NCI-H2107 treated with DMSO at 0.1 percent for 48 hours (cell line): Measurements from ENCODE around the gene POLRMT.
"Not testable (repeated sequence)": the region's sequence is repeated elsewhere in the genome, so short reads cannot be mapped to it uniquely, and the experiment has no call there.

ENCODE experiments used
- DNase-seq: peaks from one replicate; lab custom pipeline; 2025; ENCODE audit not compliant: unreplicated experiment; lab: John Stamatoyannopoulos, UW

POLRMT gene

GRCh38 chr19:629515-629914 lies 3.8 kb downstream of the POLRMT start:
- not testable (repeated sequence) for DNase-seq

GRCh38 chr19:628168-628567 lies 5.2 kb downstream of the POLRMT start:
- DNase-seq: no peak

- DNase-seq: not testable (repeated sequence)
Observed at GRCh38 chr19:626566-626965, 6.8 kb downstream of the POLRMT start.

GRCh38 chr19:625257-625656 lies 8.1 kb downstream of the POLRMT start:
- no peak for DNase-seq

- DNase-seq: no peak
Observed at GRCh38 chr19:624433-625109, 8.8 kb downstream of the POLRMT start.

GRCh38 chr19:623974-624373 lies 9.4 kb downstream of the POLRMT start:
- no peak for DNase-seq

GRCh38 chr19:623175-623916 lies 10.0 kb downstream of the POLRMT start:
- DNase-seq: no peak

GRCh38 chr19:622666-623065 lies 10.7 kb downstream of the POLRMT start:
- DNase-seq: no peak

- DNase-seq: no peak
Observed at GRCh38 chr19:621819-622218, 11.5 kb downstream of the POLRMT start.

GRCh38 chr19:621191-621590 lies 12.1 kb downstream of the POLRMT start:
- not testable (repeated sequence) for DNase-seq

GRCh38 chr19:620166-620862 lies 13.0 kb downstream of the POLRMT start:
- no peak for DNase-seq

GRCh38 chr19:619286-620002 lies 13.9 kb downstream of the POLRMT start:
- DNase-seq: no peak

GRCh38 chr19:618674-619285 lies 14.6 kb downstream of the POLRMT start:
- no peak for DNase-seq

- no peak for DNase-seq
Observed at GRCh38 chr19:618247-618619, 15.1 kb downstream of the POLRMT start.

- DNase-seq: no peak
Observed at GRCh38 chr19:617551-618246, 15.6 kb downstream of the POLRMT start.

GRCh38 chr19:616747-617526 lies 16.4 kb downstream of the POLRMT start:
- no peak for DNase-seq

- no peak for DNase-seq
Observed at GRCh38 chr19:616062-616700, 17.2 kb downstream of the POLRMT start.

GRCh38 chr19:615619-616018 lies 17.7 kb downstream of the POLRMT start:
- DNase-seq: no peak
